Measurements from ENCODE around the gene UGT1A9.
"Not testable (repeated sequence)": the region's sequence is repeated elsewhere in the genome, so short reads cannot be mapped to it uniquely, and the experiment has no call there.

UGT1A9 gene

GRCh38 chr2:233681521-233682099, 9.9 kb downstream of the UGT1A9 start, which contains the start of gene UGT1A7:
TSS of gene UGT1A7 (plus strand) at chr2:233681901. CDS start at chr2:233681938, 37 bp downstream.
- DNase-seq: no peak

- DNase-seq: no peak
These were observed 12.9 kb downstream of the UGT1A9 start for GRCh38 chr2:233684640-233685039.

GRCh38 chr2:233686928-233687327, 15.2 kb downstream of the UGT1A9 start:
- no peak for DNase-seq

- DNase-seq: peak; percentile 62
These were observed 16.6 kb downstream of the UGT1A9 start for GRCh38 chr2:233688341-233688740.

- DNase-seq: no peak
These were observed 17.3 kb downstream of the UGT1A9 start for GRCh38 chr2:233689031-233689430.

DNA sequence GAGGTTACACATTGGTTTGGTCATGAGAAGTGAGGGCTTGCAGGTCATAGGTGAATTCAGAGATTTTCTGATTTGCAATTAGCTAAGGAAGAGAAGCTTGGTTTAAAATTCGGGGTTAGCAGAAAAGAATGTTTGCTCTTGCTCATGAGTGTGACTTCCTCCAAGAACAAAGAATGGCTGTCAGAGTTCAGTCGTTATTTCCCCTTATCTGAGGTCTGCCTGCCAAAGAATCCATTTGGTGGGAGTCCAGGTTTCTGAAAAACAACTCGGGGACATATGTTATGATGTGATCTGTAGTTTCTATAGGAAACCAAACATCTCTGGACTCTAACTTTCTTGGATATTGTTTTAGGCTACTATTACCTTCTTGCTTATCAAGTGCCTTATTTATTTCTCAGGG, 17.8 kb downstream of the UGT1A9 start:
- no peak for DNase-seq

- DNase-seq: no peak
These were observed 18.7 kb downstream of the UGT1A9 start for GRCh38 chr2:233690444-233690843.

GRCh38 chr2:233691443-233692433, 20.0 kb downstream of the UGT1A9 start:
- no peak for DNase-seq

DNA sequence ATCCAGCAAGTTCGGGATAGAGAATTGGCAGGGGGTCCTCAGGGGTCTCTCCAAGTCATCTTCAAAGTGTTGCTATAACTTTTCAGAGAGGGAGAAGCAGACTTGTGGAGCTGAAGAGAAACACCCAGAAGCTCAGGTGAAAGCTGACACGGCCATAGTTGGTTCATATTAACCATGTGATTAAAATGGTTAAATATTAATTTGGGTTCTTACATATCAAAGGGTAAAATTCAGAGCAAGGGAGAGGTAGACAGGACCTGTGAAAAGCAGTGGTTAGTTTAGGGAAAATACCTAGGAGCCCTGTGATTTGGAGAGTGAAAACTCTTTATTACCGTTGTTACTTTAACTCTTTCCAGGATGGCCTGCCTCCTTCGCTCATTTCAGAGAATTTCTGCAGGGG, 20.9 kb downstream of the UGT1A9 start, which contains the start of gene UGT1A6:
Gene UGT1A6 (plus strand): TSS at position 243 of the 400 bp plus-strand sequence. CDS start 115 bp downstream, at position 358.
- peak; percentile 4 for DNase-seq

GRCh38 chr2:233693963-233694362, 22.3 kb downstream of the UGT1A9 start:
- DNase-seq: no peak

GRCh38 chr2:233698740-233699139, 27.0 kb downstream of the UGT1A9 start:
- no peak for DNase-seq

GRCh38 chr2:233699424-233700027, 27.8 kb downstream of the UGT1A9 start:
- DNase-seq: no peak

- DNase-seq: no peak
These were observed 28.4 kb downstream of the UGT1A9 start for GRCh38 chr2:233700028-233700635.

- not testable (repeated sequence) for DNase-seq
These were observed 29.1 kb downstream of the UGT1A9 start for GRCh38 chr2:233700842-233701241.

DNA sequence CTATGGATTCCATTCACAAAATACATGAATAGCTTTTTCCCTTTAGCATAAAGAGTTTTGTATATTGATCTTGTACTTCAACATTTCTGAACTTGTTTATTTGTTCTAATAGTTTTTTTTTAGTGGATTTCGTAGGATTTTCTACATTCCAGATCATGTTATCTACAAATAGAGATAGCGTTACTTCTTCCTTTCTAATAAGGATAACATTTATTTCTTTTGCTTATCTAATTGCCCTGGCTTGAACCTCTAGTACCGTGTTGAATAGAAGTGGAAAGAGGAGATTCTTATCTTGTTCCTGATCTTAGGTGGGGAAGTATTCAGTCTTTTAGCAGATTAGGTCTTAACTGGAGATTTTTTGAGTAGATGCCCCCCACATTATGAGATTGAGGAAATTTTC, 30.5 kb downstream of the UGT1A9 start:
- DNase-seq: no peak

- no peak for DNase-seq
These were observed 34.3 kb downstream of the UGT1A9 start for GRCh38 chr2:233705911-233706506.

DNA sequence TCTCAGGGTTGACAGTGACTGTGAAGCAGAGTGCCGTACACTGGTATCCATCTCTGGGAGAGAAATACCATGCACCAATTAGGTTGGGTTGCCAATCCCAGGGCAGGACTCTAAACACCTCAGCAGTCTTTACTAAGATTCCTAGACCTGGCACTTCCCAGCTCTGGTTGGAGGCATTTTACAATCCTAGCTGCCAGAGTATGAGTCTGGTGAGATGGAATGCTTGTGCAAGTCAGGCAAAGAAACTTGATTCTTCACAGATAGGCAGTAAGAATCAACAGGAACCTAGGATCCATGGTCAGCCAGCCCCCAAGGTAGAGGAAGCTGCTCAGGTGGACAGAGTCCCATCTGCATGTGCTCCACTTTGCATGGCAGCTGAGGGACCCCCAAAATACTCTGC, 35.0 kb downstream of the UGT1A9 start:
- no peak for DNase-seq

- no peak for DNase-seq
These were observed 36.4 kb downstream of the UGT1A9 start for GRCh38 chr2:233707940-233708644.

DNA sequence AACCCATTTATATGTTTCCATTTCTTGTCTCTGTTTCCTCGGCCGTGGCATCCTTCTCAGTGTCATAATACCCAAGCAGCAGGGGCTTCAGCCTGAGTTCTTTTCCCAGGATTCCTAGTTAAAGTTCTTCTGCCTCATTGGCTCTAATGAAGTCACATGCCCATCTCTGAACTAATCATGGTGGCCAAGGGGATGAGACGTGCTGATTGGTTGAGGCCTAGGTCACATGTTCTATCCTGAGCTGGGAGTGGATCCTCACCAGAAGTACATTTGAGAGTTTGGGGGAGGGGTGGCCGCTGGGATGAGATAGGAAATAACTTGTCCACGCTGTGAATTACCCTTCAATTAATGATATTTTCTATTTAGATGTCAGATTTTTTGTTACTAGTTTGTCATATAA, 37.2 kb downstream of the UGT1A9 start:
- DNase-seq: no peak

GRCh38 chr2:233711312-233712008, 39.8 kb downstream of the UGT1A9 start:
- DNase-seq: peak; percentile 83

DNA sequence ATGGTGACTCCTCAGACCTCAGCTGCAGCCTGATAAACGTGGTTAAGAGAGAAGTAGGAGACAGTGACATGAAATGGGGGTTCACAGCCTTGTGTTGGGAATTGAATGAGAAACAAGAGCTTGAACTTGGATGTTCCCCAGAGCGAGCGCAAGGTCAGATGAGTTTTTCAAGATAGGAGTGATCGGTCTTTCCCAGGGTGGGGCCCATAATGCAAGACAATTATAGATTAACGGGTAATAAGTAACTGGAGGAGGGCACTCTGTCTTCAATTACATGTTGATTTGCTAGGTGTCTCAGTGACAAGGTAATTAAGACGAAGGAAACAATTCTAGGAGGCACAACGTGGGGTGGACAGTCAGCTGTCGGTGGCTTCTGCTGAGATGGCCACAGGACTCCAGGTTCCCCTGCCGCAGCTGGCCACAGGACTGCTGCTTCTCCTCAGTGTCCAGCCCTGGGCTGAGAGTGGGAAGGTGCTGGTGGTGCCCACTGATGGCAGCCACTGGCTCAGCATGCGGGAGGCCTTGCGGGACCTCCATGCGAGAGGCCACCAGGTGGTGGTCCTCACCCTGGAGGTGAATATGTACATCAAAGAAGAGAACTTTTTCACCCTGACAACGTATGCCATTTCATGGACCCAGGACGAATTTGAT, 41.0 kb downstream of the UGT1A9 start, which contains the start of gene UGT1A5:
Gene UGT1A5 (plus strand): TSS at position 297 of the 651 bp plus-strand sequence. CDS start 85 bp downstream, at position 382.
- no peak for DNase-seq

All from DMS53 (cell line).